HG03378 (cell line): ENCODE data around the gene HAPLN2.

ENCODE experiments used
- ATAC-seq: cut with Tn5 transposase; IDR thresholded peaks from one replicate; pipeline ENCODE4 v1.9.1; 2021; ENCODE audit warnings: mild to moderate bottlenecking, moderate library complexity; ENCODE audit not compliant: unreplicated experiment

HAPLN2 gene

DNA sequence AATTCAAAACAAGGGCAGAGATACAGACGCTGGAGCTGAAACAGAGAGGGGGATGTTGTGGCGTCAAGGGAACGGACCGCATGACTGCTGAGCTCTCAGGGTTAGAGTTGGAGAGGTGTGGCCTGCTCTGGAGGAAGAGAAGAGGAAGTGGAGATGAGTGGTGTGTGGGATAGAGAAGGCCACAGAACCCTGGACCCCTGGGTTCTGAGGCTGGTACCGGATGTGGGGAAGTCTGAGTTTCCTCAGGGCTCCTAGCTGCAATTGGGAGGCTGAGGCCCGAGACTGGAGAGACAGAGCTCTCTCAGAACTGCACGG lies 24.5 kb downstream of the HAPLN2 start:
- peak; percentile 54 for ATAC-seq

DNA sequence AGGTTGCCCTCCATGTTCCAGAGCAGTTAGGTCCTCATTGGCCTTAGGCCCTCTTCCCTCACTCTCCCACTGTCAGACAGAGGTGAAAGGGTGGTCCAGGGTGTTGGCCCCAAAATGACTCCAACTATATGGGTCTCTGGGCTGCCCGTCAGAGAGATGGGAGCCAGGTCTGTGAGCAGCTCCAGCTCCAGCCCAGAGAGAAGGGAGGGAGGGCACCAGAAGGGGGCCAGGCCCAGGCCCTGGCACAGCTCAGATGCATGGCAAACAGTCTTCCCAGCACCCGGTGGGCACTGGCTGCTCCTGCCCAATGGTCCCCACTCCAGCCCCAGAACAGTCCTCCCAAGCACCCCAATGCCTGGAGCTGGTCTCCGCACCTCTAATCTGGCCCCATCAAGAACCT lies 24.9 kb downstream of the HAPLN2 start:
- ATAC-seq: no peak

DNA sequence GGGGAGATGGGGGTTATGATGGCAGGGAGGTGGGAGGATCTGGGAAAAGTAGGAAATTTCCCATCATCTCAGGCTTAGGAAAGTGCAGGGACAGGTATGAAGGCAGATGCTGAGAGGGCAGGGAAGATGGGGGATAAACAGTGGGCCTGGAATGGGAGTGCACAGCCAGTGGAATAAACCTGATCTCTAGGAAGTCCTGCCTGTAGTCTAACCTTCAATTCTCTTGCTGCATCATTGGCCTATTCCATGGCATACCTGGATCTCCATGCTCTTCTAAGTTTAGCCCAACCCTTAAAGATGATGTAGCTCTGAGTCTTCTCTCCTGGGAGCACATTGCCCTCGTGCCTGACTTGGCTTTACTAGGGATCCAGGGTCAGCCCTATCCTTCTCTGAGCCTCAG lies 25.4 kb downstream of the HAPLN2 start:
- no peak for ATAC-seq

DNA sequence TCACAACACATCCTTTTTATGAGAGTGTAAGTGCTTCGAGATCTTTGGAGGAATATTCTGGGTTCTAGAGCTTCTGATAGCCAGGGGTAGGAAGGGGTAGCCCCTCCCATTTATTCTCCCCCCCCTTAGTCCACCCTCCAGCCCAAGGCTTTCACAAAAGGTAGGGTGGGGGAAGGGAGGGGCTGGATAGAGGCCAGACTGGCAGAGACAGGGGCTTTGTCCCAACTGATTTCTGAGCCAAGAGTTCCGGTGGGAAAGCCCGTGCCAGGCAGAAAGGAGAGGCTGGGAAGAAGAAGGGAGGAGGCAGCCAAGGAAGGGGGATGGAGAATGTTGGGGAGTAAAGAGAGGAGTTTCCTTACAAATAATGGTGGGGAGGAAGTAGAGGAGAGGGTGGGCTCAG lies 25.8 kb downstream of the HAPLN2 start:
- ATAC-seq: no peak

DNA sequence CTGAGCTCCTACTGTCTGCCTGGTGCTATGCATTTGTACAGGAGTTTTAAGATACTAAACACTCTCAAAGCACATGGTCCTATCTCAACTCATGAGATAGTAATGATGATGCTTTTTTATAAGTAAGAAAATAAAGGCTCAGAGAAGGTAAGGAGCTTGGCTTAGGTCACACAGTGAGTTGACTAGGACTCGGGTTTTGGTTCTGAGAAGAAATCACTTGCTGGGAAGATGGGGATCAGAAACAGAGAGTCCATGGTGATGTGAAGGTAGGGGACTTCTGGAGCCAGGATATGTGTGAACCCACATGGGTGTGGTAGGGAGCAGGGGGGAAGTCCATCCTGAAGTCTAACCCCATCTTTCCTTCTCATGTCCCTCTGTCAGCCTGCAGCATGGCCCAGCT lies 26.5 kb downstream of the HAPLN2 start:
- ATAC-seq: no peak

DNA sequence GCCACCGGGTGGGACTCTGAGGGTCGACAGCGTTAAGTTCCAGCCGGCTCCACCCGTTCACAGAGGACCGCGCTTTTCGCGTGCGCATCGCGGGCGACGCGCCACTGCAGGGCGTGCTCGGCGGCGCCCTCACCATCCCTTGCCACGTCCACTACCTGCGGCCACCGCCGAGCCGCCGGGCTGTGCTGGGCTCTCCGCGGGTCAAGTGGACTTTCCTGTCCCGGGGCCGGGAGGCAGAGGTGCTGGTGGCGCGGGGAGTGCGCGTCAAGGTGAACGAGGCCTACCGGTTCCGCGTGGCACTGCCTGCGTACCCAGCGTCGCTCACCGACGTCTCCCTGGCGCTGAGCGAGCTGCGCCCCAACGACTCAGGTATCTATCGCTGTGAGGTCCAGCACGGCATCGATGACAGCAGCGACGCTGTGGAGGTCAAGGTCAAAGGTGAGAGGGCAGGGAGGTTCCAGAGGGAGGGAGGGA lies 27.6 kb downstream of the HAPLN2 start:
- no peak for ATAC-seq

DNA sequence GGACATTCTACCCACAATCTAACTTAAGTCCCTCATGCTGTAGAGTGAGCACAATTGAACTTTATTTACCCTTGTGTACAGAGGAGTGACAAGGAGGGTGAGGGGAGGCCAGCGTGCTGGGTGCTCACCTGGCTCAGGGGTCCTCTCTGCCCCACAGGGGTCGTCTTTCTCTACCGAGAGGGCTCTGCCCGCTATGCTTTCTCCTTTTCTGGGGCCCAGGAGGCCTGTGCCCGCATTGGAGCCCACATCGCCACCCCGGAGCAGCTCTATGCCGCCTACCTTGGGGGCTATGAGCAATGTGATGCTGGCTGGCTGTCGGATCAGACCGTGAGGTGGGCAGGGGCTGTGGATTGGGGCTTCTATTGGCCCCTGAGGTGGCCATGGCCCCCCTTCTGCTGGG lies 28.1 kb downstream of the HAPLN2 start:
- ATAC-seq: no peak

DNA sequence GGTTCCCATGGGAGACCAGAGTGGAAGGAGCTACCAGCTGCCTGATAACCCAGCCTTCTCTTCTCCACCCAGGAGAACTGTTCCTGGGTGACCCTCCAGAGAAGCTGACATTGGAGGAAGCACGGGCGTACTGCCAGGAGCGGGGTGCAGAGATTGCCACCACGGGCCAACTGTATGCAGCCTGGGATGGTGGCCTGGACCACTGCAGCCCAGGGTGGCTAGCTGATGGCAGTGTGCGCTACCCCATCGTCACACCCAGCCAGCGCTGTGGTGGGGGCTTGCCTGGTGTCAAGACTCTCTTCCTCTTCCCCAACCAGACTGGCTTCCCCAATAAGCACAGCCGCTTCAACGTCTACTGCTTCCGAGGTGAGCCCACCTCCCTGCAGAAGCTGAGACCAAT lies 29.3 kb downstream of the HAPLN2 start:
- no peak for ATAC-seq

DNA sequence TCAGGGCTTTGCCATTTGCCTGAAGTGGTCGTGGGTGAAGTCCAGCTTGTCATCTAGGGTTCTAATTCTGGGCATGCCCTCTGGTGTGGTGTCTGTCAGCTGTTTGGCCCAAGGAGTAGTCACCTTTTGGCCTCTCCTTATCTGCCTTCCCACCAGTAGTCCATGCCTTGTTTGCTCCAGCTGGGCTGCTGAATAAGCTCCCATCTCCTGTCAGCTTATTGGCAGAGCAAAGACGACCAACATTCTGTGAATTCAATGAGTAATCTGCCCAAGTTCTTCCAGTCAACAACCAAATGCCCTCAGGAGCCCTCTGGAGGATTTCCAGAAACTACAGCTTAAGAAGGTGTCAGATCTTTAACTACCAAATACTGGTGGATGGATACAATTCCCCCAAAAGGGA lies 29.7 kb downstream of the HAPLN2 start:
- ATAC-seq: no peak

DNA sequence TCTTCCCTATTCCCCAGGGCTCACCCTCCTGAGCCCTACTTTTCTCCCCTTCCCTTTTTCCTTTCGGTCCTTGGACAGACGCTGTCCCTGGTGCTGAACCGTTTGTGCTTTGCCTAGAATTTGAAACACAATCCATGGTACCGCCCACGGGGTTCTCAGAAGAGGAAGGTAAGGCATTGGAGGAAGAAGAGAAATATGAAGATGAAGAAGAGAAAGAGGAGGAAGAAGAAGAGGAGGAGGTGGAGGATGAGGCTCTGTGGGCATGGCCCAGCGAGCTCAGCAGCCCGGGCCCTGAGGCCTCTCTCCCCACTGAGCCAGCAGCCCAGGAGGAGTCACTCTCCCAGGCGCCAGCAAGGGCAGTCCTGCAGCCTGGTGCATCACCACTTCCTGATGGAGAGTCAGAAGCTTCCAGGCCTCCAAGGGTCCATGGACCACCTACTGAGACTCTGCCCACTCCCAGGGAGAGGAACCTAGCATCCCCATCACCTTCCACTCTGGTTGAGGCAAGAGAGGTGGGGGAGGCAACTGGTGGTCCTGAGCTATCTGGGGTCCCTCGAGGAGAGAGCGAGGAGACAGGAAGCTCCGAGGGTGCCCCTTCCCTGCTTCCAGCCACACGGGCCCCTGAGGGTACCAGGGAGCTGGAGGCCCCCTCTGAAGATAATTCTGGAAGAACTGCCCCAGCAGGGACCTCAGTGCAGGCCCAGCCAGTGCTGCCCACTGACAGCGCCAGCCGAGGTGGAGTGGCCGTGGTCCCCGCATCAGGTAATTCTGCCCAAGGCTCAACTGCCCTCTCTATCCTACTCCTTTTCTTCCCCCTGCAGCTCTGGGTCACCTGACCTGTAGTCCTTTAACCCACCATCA lies 33.1 kb downstream of the HAPLN2 start:
- ATAC-seq: no peak

DNA sequence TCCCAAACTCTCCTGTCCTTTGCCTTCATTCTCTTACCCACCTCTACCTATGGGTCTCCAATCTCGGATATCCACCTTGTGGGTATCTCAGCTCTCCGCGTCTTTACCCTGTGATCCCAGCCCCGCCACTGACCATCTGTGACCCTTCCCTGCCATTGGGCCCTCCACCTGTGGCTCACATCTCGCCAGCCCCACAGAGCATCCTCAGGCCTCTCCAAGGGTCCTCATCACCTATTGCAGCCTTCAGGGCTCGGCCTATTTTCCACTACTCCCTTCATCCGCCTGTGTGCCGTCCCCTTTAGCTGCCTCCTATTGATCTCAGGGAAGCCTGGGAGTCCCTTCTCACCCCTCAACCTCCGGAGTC lies 33.8 kb downstream of the HAPLN2 start:
- ATAC-seq: no peak

DNA sequence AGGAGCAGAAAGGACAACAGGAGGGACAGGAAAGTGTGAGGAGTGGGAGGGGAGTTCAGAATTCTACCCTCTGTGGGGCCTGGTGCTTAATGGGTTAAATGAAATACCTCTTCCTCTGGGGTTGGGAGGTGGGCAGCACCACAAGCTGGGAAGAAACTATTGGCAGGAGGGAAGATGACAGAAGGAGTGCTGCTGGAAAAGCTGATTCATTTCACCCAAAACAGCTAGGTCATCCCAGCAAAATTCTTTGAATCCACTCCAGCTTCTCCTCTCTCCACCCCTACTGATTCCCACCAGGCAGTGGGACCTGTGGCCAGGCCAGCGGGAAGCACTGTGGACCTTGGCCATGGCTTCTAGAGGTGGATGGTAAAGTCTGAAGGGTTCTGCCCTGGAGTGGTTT lies 35.5 kb downstream of the HAPLN2 start:
- ATAC-seq: no peak

DNA sequence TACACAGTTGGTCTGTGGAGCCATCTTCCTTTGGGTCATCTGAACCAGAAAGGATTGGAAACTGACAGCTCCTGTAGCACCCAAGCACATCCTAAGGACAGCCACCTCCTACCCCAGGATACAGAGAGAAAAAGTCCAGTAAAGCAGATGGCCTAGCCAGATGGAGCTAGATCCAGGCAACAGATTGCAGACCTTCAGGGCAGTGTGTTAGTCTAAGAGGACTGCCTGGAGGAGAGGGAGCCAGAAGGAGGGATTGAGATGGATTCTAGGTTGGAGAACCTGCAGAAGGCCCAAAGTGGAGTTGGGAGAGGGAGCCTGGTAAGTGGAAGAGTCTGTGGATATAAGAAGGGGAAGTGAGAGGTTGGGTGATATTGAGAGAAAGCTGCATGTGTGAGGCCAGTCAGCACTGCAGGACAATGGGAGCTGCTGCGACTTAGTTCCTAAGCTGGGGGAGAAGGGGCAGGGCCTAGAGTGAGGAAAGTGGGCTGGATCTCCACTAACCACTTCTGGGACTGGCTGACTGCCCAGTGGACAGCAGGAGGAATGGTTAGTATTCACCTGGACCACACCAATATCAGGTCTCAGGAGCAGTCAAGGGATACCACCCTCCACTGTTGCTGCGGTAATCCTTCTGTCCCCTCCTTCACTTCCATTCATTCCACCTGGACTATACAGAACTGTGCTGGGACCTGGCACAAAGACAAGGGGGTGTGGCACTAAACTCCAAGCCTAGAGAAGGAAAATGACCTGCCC lies 36.1 kb downstream of the HAPLN2 start:
- no peak for ATAC-seq

DNA sequence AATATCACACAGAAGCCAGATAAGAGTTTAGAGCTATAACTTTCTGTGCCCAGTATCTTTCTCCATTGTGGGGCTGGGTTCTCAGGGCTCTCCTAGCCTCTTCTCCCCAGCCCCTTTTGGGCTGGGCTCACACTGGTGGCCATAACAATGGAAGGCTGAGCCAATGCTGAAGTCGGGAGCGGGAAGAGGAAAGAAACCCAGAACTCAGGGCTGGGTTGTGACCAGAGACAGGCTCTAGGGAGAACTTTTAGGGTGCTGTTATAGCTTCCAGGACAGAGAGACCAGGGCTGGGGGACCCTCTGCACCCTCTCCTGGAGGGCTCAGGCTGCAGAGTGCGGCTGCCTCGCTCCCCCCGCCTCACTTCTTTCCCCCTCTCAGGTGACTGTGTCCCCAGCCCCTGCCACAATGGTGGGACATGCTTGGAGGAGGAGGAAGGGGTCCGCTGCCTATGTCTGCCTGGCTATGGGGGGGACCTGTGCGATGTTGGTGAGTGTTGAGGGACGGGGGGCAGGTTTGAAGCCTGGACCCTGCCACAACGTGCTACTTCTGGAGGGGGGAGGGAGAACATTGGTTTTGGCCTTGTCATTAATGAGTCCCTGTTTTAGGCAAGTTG lies 36.8 kb downstream of the HAPLN2 start:
- ATAC-seq: no peak

DNA sequence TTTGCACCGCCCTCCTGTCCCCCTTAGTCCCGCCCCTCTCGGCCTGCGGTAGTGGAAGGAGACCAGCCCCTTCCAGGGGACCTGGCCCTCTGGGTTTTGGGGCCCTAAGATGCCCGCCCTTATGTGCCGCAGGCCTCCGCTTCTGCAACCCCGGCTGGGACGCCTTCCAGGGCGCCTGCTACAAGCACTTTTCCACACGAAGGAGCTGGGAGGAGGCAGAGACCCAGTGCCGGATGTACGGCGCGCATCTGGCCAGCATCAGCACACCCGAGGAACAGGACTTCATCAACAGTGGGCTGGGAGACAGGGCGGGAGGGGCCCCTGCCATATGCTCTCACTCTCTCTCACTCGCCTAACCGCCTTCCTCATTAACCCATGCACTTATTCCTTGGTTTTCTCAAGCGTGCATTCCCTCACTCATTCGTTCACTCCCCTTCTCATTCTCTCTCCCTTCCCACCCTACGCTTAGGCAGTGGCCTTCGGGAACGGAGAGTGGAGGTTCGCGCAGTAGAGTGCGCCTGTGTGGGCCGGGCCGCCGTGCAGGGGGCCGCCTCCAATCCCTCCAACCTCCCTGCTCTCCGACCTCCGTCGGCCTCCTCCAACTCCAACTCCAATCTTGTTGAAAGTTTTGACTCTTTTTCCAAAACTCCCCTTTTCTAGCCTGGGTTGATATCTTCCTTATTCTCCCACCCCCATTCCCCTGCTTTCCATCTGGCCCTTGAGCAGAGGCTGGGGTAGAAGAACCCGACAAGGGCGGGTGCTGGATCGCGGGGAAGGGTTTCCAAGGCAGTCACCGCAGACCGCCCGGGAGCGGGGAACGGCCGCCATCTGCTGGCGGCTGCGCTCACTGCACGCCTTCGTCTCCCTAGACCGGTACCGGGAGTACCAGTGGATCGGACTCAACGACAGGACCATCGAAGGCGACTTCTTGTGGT lies 37.9 kb downstream of the HAPLN2 start:
- no peak for ATAC-seq

DNA sequence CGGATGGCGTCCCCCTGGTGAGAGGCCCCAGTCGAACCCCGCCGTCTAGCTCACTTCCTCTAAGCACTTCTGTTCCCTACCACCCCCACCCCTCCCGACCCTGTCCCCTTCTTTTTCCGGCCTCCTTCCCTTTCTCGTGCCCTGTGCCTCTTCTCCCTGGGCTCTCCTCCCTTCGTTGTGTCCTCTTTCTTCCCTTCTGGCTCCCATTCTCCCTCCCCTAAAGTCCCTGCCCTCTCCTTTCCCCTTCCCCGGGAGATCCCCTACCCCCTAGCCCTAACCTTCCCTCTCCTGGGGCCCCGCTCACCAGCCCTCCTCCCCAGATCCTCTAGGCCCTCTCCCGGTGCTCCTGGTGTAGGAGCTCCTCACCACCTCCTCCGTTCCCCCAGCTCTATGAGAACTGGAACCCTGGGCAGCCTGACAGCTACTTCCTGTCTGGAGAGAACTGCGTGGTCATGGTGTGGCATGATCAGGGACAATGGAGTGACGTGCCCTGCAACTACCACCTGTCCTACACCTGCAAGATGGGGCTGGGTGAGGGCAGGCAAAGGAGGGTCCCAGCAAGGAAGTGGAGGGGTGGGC lies 38.6 kb downstream of the HAPLN2 start:
- no peak for ATAC-seq

DNA sequence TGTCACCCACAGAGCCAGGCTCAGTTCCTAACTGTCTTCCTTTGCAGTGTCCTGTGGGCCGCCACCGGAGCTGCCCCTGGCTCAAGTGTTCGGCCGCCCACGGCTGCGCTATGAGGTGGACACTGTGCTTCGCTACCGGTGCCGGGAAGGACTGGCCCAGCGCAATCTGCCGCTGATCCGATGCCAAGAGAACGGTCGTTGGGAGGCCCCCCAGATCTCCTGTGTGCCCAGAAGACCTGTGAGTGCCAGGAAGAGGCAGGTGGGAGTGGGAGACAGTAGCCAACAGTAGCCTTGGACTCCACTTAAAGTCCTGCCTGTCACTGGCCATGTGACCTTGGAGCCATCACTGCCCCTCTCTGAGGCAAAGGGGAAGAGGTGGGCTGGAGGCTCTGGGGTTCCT lies 39.3 kb downstream of the HAPLN2 start:
- no peak for ATAC-seq

DNA sequence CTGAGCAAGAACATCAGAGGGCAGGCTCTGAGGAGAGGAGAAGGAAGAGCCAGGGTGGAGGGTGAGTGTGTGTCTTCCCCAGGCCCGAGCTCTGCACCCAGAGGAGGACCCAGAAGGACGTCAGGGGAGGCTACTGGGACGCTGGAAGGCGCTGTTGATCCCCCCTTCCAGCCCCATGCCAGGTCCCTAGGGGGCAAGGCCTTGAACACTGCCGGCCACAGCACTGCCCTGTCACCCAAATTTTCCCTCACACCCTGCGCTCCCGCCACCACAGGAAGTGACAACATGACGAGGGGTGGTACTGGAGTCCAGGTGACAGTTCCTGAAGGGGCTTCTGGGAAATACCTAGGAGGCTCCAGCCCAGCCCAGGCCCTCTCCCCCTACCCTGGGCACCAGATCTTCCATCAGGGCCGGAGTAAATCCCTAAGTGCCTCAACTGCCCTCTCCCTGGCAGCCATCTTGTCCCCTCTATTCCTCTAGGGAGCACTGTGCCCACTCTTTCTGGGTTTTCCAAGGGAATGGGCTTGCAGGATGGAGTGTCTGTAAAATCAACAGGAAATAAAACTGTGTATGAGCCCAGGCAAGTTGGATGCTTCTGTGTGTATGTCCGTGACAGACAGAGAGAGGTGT lies 39.8 kb downstream of the HAPLN2 start:
- ATAC-seq: no peak

DNA sequence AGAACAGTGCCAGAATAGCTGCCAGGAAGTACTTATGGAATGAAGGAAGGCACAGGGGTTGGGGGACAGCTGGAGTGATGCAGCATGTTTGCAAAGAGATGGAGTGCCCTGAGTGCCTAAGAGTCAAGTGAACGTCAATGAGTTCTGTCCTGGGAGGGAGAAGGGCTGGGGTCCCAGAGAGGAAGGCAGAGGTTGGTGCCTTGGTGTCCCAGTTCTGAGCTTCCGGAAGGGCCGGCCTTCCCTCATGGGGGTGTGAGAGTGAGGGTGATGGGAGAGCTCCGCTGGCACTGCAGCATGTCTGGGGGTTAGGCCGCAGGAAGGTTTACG lies 40.4 kb downstream of the HAPLN2 start:
- ATAC-seq: no peak

DNA sequence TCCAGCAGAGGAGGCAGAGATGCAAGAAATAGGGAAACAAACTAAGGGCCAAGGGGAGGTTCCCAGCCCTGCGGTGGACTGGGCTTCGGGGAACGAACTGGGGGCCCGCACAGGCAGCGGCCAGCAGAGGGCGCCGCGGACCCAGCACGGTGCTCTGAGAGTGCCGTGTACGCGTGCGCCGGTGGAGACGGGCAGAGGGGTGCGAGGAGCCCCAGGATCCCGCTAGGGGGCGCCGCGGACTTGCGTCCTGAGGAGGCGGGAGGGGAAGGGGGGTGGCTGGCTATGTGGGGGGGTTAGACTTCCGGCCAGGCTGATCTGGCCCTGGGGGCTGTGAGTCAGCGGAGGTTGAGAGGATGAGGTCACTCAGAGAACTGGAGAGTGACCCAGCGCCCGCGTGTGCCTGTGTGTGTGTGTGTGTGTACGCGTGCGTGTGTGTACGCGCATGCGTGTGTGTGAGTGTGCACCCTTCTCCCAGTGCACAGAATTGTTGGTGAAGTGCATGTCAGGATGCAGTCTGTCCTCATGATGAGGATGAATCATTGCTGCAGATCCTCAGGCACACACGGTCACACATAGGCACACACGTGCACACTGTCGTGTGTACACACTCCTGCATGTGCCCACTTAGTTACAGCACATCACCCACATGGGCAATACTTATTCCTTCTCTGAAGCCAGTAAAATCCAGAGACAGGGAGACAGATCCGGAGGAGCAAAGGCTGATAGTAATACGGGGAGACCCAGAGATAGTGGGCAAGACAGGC lies 41.0 kb downstream of the HAPLN2 start:
- peak; percentile 54 for ATAC-seq
